GM18511 (cell line): ENCODE results near the gene ZNF417.
A peak's percentile ranks its signal among the peaks of the same experiment; 100 is the strongest.
"Not testable (repeated sequence)": the region's sequence is repeated elsewhere in the genome, so short reads cannot be mapped to it uniquely, and the experiment has no call there.

ENCODE experiments used
- ATAC-seq: cut with Tn5 transposase; IDR thresholded peaks from one replicate; pipeline ENCODE4 v1.9.1; 2021; ENCODE audit warnings: mild to moderate bottlenecking, moderate library complexity; ENCODE audit not compliant: unreplicated experiment

Gene ZNF417

DNA sequence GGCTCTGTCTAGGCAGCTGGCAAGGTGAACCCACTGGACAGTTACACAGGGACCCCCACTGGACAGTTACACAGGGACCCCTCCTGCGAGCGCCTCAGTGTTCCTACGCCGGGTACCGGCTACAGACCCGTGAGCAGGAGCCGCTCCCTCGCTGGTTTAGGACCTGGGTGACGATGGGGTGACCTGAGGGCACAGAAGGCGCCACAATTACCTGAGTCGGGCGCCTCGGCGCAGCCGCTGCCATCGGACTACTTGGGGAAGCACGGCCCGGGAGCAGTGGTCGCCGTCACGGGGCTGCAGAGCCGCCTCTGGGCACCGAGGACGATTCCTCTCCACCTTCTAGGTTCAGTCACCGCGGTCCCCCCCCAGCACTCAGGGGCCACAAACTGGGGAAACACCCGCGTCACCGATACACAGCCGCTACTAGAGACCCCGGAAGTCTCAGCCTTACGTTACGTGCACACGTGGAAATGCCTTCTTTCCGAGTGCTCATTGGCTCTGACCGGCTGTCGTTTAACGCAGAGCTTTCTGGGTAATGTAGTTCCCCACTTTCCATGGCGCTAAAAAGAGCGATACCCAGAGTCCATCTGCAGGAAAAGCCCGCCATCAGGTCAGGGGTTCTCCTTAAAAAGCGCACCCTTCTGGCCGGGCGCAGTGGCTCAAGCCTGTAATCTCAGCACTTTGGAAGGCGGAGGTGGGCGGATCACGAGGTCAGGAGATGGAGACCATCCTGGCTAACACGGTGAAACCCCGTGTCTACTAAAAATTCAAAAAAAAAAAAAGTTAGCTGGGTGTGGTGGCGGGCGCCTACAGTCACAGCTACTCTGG, at the start of gene ZNF417:
TSS of gene ZNF417 (minus strand) at position 425 of the 828 bp plus-strand sequence. CDS start at position 244, 181 bp downstream.
- peak; percentile 98 for ATAC-seq

DNA sequence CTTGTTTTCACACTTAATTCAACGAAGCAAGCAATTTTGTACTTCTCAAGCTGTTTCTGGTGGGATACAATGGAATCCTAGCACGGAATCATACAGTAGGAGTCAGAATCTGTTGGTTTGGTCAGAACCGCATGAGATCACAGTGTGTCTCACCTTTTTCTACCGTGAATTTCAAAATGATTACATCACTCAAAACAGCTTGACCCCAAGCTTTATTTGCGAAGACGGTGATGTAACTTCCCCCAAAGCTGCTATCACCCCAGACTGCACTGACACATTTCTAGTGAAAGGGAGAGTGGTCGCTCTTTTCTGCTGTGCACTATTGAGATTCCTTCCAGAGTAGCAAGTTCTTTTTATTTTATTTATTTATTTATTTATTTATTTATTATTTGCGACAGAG, 48.4 kb upstream of the ZNF417 start:
- ATAC-seq: no peak

DNA sequence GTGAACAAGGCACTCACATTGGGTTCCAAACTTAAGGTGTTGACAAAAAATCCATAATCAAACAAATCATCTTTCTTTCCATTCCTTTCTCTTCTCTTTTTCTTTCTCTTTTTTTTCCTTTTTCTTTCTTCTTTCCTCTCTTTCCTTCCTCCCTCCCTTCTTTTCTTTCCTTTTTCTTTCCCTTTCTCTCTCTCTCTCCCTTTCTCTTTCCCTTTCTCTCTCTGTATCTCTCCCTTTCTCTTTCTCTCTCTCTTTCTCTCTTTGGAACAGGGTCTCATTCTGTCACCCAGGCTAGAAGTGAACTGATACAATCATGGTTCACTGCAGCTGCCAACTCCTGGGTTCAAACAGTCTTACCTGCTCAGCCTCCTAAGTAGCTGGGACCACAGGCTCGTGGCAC, 45.4 kb upstream of the ZNF417 start:
- no peak for ATAC-seq

DNA sequence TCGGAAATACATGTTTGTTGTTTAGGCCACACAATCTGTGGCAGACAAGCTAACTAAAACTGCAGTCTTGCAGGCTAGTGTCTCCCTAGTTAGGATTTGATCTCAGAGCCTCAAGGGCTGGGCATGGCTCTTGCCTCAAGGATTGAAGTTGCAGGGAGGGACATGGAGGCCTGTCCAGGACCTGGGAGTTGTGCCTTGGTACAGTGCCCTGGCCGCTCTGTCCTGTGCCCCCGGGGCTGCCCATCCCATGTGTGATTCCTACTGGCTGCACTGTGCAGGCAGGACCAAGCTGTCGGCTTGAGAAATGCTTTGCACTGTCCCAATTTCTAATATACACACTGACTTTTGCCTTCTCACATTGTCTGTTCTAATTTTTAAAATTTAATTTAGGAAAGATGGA, 38.6 kb upstream of the ZNF417 start:
- ATAC-seq: no peak

DNA sequence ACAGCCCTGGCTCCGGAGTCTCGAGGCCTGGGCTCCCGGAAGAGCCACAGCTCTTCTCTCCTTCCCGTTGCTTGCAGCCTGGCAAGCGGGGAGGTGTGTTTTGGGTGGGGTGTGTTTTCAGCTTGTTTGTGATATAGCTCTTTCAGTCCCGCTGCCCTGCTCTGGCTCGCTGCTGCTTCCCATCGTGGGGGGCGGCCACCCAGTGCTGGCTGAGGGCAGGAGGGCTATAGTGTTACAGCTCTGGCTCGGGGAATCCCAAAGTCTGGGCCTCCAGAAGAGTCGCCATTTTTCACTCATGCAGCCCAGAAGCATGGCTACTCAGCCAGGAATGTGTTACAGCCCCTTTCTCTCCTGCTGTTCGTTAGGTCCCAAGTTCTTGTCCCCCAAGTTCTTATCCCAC, 33.3 kb upstream of the ZNF417 start:
- no peak for ATAC-seq

DNA sequence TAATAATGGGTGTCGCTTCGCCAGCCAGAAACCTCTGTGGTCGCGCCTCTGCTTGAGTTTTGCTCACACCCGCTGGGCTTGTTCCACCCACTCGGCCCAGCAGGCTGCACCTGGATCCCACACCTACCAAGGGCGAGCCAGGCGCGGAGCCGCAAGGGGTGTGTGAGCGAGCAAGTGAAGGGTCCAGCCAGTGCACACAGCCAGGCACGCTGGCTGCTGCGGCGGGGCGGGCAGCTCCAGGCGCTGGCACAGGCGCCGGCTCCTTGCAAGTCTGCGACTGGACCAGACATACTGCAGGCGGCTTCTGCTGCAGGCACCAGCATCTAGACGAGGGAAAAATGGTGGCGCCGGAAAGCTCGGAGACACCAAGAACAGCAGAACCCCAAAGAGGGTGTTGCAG, 32.9 kb upstream of the ZNF417 start:
- no peak for ATAC-seq

DNA sequence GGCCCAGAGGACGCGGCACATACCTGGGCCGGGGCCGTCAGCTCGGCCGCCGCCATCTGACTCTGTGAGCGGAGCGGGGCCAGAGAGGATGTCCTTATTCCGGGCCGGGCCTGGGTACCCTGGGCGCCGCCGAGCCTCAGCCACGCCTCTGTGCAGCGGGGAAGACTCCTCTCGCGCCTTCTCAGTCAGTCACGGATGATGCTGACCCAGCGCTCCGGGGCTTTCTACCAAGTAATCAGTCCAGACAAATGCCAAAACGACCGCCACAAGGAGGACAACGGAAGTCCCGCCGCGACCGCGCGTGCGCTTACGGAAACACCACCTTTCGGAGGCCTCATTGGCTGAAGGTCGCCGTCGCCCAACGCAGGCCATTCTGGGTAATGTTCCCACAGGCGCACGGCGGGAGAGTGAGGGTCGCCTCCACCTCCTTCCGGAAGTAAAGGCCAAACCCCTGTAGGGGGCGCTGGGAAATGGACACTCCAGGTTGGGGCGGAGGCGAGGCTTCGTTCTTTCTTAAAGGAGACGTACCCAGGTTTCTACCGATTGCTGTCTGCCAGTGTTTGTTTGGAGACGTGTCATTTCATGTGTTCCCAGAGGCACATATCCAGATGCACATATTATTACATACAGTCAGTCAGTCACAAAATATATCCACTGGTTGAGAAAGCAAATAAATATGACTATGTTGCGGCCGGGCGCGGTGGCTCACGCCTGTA, 31.2 kb upstream of the ZNF417 start, which contains the start of gene ZNF256:
TSS of gene ZNF256 (minus strand) at position 288 of the 716 bp plus-strand sequence. CDS start at position 56, 232 bp downstream.
- peak; percentile 94 for ATAC-seq

DNA sequence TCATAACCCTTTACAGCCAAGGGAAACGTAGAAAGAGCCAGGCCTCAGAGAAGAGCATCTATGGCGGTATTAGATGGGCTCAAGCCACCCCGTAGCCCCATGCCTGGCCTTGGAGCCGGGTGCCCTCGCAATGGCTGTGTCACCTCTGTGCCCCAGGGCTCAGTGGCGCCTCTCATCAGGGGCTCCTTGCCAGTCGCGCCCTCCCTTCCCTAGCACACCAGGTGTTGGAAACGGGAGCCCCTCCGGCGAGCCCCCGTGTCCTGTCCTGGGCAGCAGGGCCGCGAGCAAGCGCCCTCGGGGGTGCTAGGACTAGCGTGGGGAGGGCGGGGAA, 30.7 kb upstream of the ZNF417 start:
- ATAC-seq: no peak

DNA sequence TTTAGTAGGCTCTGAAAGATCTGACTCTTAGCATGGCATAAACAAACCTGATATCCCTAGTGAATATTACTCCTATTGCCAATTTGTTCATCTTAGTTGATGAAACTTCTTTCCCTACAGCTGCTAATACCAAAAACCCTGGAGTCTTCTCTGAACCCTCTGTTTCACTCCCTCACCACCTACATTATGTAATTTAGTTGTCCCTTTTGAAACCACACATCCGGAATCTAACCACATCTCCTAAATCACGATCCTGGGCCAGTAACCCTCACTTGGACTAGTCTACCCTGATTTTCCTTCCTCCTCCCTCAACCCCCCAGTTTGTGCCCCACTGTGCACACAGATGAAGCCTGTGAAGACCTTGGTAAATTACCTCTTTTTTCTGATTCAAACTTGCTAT, 29.9 kb upstream of the ZNF417 start:
- ATAC-seq: no peak

DNA sequence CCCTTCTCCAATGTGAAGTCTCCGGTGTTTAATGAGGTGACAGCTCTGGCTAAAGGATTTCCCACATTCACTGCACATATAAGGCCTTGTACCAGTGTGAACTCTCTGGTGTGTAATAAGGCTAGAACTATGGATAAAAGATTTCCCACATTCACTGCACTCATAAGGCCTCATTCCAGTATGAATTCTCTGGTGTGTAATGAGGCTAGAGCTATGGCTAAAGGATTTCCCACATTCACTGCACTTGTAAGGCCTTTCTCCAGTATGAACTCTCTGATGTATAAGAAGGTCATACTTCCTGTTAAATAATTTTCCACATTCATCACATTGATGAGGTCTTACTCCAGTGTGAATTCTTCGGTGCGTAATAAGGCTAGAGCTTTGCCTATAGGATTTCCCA, 25.2 kb upstream of the ZNF417 start:
- no peak for ATAC-seq

DNA sequence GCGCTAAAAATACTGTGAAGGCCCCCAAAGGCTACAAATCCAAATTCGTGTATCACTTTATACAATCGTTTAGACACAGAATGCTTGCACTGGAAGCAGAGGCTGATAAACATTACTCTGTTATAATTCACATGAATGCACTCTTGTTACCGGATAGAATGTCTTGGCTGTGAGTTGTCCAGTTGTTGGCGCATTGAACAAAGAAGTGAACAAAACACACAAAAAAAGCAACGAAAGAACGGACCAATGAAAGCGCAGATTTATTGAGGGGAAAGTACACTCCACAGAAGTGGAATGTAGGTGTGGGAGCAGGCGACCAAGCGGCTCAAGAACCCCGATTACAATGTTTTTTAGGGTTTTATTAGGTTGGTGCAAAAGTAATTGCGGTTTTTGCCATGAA, 19.3 kb upstream of the ZNF417 start:
- no peak for ATAC-seq

DNA sequence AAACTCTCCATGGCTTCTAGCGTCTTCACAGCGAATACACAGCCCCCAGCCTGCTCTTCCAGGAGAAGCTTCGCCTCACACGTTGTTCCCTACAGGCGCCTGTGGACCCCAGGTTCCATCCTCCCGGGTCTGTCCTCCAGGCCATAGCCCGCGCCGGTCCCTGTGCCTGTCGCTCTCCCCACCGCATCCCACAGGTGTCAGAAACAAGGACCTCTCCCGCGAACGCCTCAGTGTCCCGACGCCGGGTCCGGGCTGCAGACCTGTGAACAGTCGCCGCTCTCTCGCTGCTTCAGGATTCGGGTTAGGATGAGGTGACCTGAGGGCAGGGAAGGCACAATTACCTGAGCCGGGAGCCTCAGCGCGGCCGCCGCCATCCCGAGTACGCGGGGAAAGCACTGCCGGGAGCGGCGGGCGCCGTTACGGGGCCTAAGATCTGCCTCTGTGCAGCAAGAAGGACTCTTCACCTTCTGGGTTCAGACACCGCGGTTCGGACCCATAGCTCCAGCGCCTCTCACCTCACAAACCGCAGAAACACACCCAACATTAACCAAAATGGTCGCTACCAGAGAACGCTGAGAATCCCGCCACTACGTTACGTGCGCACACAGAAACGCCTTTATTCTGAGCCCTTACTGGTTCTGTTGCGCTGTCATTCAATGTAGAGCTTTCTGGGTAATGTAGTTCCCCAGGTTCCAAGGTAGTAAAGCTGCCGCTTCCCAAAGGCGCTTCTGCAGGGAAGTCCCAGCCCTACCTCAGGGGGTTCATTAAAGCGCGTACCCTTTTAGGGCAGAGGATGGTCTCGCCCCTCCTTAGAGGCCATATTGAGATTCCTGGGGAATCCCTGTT, 18.7 kb upstream of the ZNF417 start, which contains the start of gene ZNF418:
TSS of gene ZNF418 (minus strand) at position 583 of the 846 bp plus-strand sequence. CDS start 1,580 bp downstream, outside the sequence.
- ATAC-seq: no peak

DNA sequence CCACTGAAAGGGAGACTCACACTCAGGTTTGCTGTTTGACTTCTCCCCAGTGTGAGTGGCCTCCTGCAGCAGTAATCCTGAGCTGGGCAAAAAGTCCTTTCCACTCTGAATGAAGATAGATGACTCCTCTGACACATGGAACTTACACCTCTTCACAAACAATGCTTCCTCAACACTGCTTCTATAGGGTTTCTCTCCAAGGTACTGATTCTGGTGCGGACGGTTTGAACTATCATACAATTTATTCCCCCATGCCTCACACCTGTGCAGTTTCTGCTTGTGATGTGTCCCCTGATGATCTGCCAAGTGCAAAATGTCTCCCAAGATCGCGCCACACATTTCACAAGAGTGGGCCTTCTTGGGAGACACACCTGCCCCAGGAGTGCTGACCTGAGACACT, 11.2 kb upstream of the ZNF417 start:
- ATAC-seq: no peak

DNA sequence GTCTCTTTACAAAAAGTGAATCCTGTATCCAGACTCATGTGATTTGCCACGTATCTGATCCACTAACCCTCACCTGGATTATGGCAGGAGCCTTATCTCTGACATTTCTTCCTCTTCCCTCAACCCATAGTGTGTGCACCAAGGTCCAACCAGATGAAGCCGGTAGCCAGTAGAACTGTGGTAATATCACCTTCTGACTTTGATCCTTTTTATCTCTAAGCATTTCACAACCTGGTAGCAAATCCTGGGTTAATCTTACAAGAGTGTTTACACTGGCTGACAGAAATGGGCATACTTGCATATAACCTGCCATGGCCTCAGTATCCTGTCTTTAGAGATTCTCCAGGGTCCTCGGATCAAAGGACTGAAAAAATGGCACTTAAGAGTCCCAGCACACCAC, 1.9 kb downstream of the ZNF417 start:
- no peak for ATAC-seq

DNA sequence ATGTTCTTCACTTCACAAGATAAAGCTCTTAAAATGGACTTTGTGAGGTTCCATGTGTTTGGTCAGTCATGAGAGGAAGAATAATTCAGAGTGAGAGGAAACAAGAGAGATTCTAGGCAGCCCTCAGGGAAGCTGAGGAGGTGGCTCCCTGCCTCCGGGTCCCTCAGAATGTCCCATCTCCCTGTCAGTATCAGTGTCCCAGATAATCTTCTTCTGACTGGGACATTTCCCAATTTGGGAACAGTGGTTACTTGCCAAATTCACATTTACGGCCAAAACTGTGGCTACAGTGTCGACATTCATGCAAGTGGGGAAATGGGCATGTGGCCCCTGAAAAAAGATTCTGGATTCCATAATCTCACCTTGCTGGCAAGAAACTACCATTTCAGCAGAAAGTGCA, 9.0 kb downstream of the ZNF417 start:
- no peak for ATAC-seq

DNA sequence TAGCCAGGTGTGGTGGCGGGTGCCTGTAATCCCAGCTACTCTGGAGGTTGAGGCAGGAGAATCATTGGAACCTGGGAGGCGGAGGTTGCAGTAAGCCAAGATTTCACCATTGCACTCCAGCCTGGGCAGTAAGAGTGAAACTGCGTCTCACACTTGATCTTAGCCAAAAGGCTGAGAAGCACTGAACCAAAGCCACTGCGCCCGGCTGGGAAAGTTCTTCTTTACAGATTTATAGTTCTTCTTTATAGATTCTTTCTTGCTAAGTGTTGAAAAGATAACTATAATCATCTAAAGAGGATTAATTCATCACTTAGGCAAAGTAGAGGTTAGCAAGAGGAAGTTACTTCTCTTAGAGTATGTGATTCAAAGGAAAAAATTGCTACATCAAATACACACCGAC, 11.1 kb downstream of the ZNF417 start:
- no peak for ATAC-seq

DNA sequence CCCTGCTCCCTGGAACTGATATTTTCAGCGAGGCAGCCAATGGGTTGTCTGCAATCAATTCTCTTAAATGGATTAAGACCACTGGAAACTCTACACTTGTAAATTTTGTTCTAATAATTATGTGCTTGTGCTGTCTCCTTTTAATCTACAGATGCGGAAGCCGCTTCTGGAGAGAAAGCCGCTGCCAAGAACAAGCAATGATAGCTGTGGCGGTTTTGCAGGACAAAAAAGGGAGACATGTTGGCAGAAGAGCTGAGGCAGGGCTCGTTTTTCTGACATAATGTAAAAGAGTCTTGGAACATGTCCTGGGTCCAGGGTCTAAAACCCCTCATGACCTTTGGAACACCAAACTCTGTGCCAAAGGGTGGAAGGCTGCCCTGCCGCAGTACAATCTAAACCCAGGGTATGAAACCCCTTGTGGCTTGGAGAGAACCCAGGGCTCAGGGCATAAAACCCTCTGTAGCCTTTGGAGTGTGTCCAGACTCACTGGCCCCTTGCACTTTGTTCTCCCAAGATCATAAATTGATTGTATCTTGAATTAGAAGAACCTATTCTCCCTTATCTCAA, 12.7 kb downstream of the ZNF417 start:
- no peak for ATAC-seq

DNA sequence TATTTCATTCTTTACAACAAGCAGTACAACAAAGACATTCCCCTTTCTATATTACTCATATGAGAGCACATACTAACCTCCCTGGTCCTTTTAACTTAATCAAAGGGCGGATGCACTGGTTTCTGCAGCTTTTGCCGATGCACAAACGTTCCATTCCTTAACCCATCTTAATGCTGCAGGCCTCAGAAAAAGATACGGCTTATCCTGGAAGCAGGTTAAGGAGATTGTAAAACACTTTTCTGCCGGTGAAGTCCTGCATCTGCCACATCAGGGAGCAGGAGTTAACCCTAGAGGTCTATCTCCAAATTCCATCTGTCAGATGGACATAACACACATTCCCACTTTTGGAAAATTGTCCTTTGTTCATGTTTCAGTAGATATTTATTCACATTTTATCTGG, 16.1 kb downstream of the ZNF417 start:
- no peak for ATAC-seq

DNA sequence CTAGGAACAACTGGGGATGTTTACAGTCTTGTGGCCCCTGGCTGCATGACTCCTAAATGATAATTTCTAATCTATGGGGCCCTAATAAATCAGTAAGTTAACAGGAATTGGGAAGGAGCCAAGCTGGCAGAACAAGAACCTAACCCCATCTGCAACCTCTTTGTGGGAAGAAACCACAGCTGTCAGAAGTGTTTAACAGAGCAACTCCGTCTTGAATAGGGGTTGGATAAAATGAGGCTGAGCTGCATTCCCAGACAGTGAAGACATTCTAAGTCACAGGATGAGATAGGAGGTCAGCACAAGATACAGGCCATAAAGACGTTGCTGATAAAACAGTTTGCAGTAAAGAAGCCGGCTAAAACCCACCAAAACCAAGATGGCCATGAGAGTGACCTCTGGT, 25.7 kb downstream of the ZNF417 start:
- not testable (repeated sequence) for ATAC-seq

DNA sequence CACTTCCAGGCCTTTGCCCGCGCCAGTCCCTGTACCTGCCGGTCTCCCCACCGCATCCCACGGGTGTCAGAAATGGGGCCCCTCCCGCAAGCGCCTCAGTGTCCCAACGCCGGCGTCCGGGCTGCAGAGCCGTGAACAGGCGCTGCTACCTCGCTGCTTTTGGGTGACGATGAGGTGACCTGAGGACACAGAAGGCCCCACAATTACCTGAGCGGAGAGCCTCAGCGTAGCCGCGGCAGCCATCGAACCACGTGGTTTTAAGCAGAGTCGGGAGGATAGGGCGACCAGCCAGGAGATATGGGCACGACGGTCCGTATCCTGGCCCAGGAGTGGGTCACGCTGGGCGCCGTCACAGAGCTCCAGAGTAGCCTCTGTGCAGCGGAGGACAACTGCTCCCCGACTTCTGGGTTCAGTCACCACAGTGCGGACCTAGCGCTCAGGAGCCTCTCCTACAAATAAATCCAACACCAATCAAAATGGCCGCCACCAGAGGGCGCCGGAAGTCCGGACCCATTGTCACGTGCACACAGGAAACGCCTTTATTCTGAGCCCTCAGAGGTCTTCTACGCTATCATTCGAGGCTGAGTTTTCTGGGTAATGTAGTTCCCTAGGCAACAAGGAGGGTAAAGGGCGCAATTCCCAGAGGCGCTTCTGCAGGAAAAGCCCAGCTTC, 27.7 kb downstream of the ZNF417 start, which contains the start of gene ZNF814:
TSS of gene ZNF814 (minus strand) at position 478 of the 672 bp plus-strand sequence. CDS start at position 243, 235 bp downstream.
- ATAC-seq: peak; percentile 88
